GM19455 (cell line): Measurements from ENCODE around the gene DKK2.
"Not testable (repeated sequence)": the region's sequence is repeated elsewhere in the genome, so short reads cannot be mapped to it uniquely, and the experiment has no call there.

Source experiments
- ATAC-seq: cut with Tn5 transposase; IDR thresholded peaks from one replicate; pipeline ENCODE4 v1.9.1; 2021; ENCODE audit not compliant: unreplicated experiment

Gene DKK2

GRCh38 chr4:106914223-106914622 lies 121.9 kb downstream of the DKK2 start:
- no peak for ATAC-seq

DNA sequence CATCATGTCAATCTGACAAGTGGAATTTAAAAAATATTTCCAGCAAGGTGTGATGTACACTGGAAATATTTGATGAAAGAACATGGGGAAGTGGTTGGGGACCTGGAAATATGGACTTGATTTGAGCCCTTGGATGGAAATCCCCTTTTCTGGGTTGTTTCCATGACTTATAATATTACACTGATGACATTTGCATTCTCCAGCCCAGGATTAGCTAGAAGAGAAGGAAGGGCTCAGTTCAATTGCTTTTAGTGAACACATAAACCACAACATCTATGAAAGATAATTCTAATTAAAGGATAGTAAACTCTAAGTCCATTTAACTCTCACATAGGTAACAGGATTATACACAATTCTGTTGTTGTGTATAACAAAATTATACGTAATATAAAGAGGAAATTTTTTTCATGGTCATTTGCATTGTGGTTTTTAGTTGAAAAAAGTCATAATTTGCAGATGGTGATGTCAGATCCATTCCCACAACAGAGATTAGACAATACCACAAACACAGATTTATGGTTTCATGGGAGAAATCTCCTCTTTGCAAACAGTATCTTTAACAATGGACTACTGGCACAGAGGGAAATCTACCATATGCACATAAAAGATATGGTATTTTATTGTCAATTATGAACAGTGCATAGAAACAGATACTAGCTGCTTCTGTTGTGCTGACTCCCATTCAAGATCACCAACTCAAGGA lies 126.5 kb downstream of the DKK2 start:
- ATAC-seq = no peak

GRCh38 chr4:106908049-106908448 lies 128.1 kb downstream of the DKK2 start:
- not testable (repeated sequence) for ATAC-seq

DNA sequence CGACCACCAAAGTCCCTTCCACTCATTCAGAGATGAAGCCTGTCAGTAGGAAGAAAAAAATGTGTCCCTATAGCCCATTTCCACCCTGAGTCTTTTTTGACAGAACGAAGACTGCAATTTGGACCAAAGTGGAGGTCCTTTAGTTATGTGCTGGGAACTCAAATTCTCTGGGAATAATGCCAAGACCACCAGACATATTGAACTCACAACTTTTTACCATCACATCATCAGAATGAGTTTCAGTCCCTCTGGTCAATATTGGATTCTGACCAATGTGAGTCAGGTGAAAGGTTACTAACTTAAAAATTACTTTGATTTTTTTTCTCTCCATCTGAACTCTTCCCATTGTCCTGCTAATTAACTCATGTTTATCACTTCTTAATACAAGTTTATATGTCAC lies 128.9 kb downstream of the DKK2 start:
- ATAC-seq = no peak

GRCh38 chr4:106906728-106907127 lies 129.4 kb downstream of the DKK2 start:
- ATAC-seq = no peak

DNA sequence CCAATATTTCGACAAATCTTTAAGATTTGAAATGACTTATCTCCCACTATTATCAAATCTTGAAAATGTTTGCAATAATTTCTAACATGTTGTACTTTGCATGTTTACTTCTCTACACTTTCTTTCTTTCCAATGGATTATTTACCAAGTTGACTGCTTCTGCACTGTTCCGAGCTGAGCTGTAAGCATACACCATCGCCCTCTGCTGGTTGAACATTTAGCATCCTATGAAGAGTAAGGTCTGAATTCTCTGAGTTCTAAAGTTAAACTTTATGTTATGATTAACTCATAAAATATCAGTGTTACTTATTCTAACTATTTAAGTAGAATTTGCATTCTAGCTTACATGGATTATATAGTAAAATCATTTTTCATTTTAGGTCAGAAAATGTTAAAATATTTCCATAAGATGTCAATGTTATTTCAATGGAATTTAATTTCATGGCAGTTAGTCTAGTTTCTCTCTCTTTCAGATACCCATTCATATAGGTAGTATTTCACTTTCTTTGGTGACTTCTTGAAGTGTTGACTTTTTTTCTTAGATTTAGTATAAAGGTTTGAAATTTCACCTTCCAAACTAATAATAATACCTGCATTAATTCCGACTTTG lies 137.4 kb downstream of the DKK2 start:
- ATAC-seq = no peak

DNA sequence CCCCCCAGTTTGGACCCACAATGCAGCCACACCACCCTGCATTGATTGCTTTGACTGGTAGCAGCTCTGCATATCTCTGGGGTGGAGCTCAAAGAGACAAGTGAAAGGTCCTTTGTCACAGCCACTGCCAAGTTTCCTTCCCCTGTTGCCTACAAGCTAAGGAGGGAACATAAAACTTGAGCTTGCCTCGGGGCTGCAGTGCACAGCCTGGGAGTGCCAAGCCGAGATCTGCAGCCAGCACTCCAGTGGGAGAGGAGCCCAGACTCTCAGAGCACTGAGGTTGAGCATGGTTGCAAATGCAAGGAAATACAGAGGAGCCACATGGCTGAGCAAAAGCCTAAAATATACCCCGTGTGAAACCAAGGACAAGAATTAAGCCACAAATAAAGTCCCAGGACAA lies 142.2 kb downstream of the DKK2 start:
- no peak for ATAC-seq

DNA sequence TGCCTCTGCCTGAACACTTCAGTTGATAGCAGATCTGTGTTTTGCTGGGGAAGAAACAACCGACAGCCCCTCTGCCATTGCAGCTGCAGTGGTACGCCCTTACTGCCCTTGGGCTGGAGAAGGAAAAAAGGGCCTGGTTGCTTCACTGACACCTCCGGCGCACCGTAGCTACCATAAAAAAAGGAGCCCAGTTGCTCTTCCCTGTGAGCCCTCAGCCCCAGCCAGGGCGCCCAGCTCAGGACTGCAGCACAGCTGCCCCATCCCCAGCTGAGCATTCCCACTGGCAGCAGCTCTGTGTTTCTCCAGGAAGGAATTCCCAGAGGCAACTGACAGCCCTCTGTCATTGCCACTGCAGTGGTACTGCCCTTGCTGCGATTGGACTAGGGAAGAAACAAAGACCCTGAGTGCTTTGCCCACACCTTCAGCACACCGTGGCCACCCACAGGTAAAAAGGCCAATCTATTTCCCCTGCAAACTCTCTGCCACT lies 142.7 kb downstream of the DKK2 start:
- ATAC-seq = no peak

GRCh38 chr4:106892786-106893185 lies 143.3 kb downstream of the DKK2 start:
- ATAC-seq = no peak

DNA sequence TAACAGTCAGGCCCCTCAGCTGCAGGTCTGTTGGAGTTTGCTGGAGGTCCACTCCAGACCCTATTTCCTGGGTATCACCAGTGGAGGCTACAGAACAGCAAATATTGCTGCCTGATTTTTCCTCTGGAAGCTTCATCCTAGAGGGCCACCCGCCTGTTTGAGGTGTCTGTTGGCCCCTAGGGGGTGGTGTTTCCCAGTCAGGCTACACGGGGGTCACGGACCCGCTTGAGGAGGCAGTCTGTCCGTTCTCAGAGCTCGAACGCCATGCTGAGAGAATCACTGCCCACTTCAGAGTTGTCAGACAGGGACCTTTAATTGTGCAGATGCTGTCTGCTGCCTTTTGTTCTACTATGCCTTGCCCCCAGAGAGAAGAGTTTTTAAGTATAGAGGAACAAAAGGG lies 160.8 kb downstream of the DKK2 start:
- ATAC-seq = no peak
